ENCODE data around the gene ODC1.

GRCh38 chr2:10407432-10407831 is 40.7 kb downstream of the ODC1 start:
- TF ChIP-seq, protein P1, sequence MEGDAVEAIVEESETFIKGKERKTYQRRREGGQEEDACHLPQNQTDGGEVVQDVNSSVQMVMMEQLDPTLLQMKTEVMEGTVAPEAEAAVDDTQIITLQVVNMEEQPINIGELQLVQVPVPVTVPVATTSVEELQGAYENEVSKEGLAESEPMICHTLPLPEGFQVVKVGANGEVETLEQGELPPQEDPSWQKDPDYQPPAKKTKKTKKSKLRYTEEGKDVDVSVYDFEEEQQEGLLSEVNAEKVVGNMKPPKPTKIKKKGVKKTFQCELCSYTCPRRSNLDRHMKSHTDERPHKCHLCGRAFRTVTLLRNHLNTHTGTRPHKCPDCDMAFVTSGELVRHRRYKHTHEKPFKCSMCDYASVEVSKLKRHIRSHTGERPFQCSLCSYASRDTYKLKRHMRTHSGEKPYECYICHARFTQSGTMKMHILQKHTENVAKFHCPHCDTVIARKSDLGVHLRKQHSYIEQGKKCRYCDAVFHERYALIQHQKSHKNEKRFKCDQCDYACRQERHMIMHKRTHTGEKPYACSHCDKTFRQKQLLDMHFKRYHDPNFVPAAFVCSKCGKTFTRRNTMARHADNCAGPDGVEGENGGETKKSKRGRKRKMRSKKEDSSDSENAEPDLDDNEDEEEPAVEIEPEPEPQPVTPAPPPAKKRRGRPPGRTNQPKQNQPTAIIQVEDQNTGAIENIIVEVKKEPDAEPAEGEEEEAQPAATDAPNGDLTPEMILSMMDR (IDR thresholded peaks at IDR 0.05 in 8 of 11, conservative IDR thresholded peaks at IDR 0.05 in 3 of 11) = no peak
- TF ChIP-seq POLR2AphosphoS5 (IDR thresholded peaks at IDR 0.05) = no peak
- no peak for TF ChIP-seq POLR2A (IDR thresholded peaks at IDR 0.05)

Measured in spleen (tissue), 7 donors.